GM18870 (cell line): ENCODE measurements around the gene SLC15A4.

Source experiments
- ATAC-seq: cut with Tn5 transposase; IDR thresholded peaks from one replicate; pipeline ENCODE4 v1.9.1; 2021; ENCODE audit warnings: moderate library complexity; ENCODE audit not compliant: unreplicated experiment

Gene SLC15A4

GRCh38 chr12:128763395-128763794, 60.4 kb downstream of the SLC15A4 start:
- no peak for ATAC-seq

GRCh38 chr12:128761379-128761790, 62.4 kb downstream of the SLC15A4 start:
- ATAC-seq, result no peak

GRCh38 chr12:128755566-128755965, 68.2 kb downstream of the SLC15A4 start:
- ATAC-seq, result no peak

GRCh38 chr12:128754275-128754674, 69.5 kb downstream of the SLC15A4 start:
- no peak for ATAC-seq

GRCh38 chr12:128753438-128753837, 70.3 kb downstream of the SLC15A4 start:
- ATAC-seq, result no peak

GRCh38 chr12:128752386-128752785, 71.4 kb downstream of the SLC15A4 start:
- no peak for ATAC-seq

GRCh38 chr12:128747441-128747840, 76.3 kb downstream of the SLC15A4 start:
- no peak for ATAC-seq

GRCh38 chr12:128745772-128746689, 77.7 kb downstream of the SLC15A4 start:
- no peak for ATAC-seq

- no peak for ATAC-seq
Measured at GRCh38 chr12:128743916-128744315, 79.8 kb downstream of the SLC15A4 start.
